ENCODE data around the gene SLC12A3. TPM values are rescaled to one million over a fixed set of nuclear protein-coding genes. Genes with fewer than 3 reads are reported as not detected.

SLC12A3 gene
- total and polyA plus RNA-seq, 2 of the 8 experiments (the other 6 are each of a cell fraction or from before 2014, with no cell fraction given) = not detected

DNA sequence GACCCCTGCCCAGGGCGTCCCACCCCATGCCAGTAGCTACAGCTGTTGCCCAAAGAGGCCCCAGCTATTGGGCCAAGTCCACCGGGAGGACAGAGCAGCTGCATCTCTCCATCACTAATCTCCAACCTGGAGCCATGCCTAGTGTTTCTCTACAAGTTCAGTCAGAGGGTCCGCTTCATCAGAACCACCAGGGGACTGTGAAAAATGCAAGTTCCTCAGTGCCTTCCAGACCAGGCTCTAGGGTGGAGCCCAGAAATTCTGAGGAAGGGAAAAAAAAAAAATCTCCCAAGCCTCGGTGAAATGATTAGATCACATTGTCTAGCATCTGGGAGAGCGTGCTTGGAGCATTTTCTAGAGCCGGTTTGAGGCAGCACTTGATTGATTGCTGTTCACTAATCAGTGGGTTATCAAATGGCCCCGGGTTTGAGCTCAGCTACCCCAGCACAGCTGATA, 44.5 kb downstream of the SLC12A3 start:
- Histone ChIP-seq H3K79me2 (ENCODE audit: control insufficient read depth in 1 of 2, insufficient read depth in 2 of 2, low read length in 2 of 2) (no peaks in the 10 kb centered on the region), H3K14ac (ENCODE audit: insufficient read length) (no peak overlapping the region), H3K18ac (ENCODE audit: extremely low read depth, low read length) (no peak overlapping the region), H3K27ac (ENCODE audit: low read depth, low read length) (no peak overlapping the region), H3K23ac (ENCODE audit: insufficient read length) (no peak overlapping the region), H3K27me3 (replicated peaks in 1 of 4; ENCODE audit: control insufficient read depth in 3 of 4, extremely low read depth in 1 of 4, insufficient read depth in 3 of 4, low read length in 3 of 4) (no peaks in the 10 kb centered on the region; a peak in 1 of 7 replicates), H2BK20ac (ENCODE audit: low read length) (peak overlapping the region; percentile 80; the same call in 1 of the 2 replicates), H3K36me3 (ENCODE audit: control insufficient read depth in 2 of 4, insufficient read depth in 4 of 4, low read length in 3 of 4) (no peaks in the 10 kb centered on the region), H3K56ac (replicated peaks; ENCODE audit: insufficient read length, low read depth, low read length) (no peak overlapping the region), H4K8ac (ENCODE audit: extremely low read depth, insufficient read depth, low read length) (no peak overlapping the region), H3K9me3 (ENCODE audit: insufficient read depth in 2 of 2, low read depth in 1 of 2, low read length in 1 of 2) (no peaks in the 10 kb centered on the region), H2BK12ac (ENCODE audit: low read depth, low read length) (0 out of 2 replicates have a peak overlapping the region, but pooled peaks have one; percentile 23), H3K9ac (replicated peaks in 1 of 4; ENCODE audit: extremely low read depth in 1 of 4, low read depth in 3 of 4, low read length in 3 of 4) (no peak overlapping the region), H3K4ac (replicated peaks; ENCODE audit: insufficient read length, low read depth, low read length) (no peak overlapping the region), H3K4me3 (ENCODE audit: extremely low read depth in 1 of 4, insufficient read depth in 2 of 4, low read depth in 3 of 4, low read length in 4 of 4) (no peak overlapping the region), H2BK15ac (ENCODE audit: low read length) (no peak overlapping the region), H4K91ac (replicated peaks; ENCODE audit: insufficient read length, low read length) (no peak overlapping the region), H3K23me2 (ENCODE audit: low read depth, low read length) (no peaks in the 10 kb centered on the region), H3K4me1 (replicated peaks in 1 of 4; ENCODE audit: control insufficient read depth in 3 of 4, insufficient read depth in 4 of 4, low read length in 3 of 4) (peaks cover 0 to 14% (median under 1%) of the 10 kb centered on the region in 4 experiments; a peak in 3 of 7 replicates), H3K79me1 (ENCODE audit: low read depth, low read length) (no peaks in the 10 kb centered on the region), H2BK5ac (ENCODE audit: low read depth, low read length) (no peak overlapping the region), H3K4me2 (ENCODE audit: insufficient read depth in 1 of 2, low read depth in 2 of 2, low read length in 2 of 2) (no peak overlapping the region), H4K5ac (ENCODE audit: insufficient read length, low read depth, low read length) (no peak overlapping the region), H4K20me1 (replicated peaks in 1 of 2; ENCODE audit: control insufficient read depth in 1 of 2, insufficient read depth in 2 of 2, low read length in 2 of 2) (no peaks in the 10 kb centered on the region), H2BK120ac (replicated peaks; ENCODE audit: low read depth, low read length) (no peak overlapping the region), H2AK5ac (ENCODE audit: low read depth, low read length) (no peak overlapping the region), H2AFZ (ENCODE audit: low read length) (no peak overlapping the region)
- TF ChIP-seq RBBP5 (IDR thresholded peaks at IDR 0.05; ENCODE audit: borderline replicate concordance, low read depth, low read length) = no peak
- TF ChIP-seq, protein P1, sequence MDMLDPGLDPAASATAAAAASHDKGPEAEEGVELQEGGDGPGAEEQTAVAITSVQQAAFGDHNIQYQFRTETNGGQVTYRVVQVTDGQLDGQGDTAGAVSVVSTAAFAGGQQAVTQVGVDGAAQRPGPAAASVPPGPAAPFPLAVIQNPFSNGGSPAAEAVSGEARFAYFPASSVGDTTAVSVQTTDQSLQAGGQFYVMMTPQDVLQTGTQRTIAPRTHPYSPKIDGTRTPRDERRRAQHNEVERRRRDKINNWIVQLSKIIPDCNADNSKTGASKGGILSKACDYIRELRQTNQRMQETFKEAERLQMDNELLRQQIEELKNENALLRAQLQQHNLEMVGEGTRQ (IDR thresholded peaks at IDR 0.05; ENCODE audit: low read length) = no peak
- no peak for TF ChIP-seq HDAC6 (IDR thresholded peaks at IDR 0.05; ENCODE audit: low read depth, low read length)
- TF ChIP-seq RAD21 (IDR thresholded peaks at IDR 0.05 in 1 of 2, conservative IDR thresholded peaks at IDR 0.05 in 1 of 2; ENCODE audit: low read depth in 2 of 2, low read length in 2 of 2) = no peak
- POLR2A ChIA-PET (ENCODE audit: partially characterized antibody) = interaction anchor here (0.6 to 3.4 kb wide), 4 partner anchors 8 to 382 kb away, joined by 3 to 13 read pairs (median 4); partner anchors contain the start of gene HERPUD1
- WGBS, 2 experiments (ENCODE audit: extremely low coverage in 1 of 2, insufficient coverage in 1 of 2, insufficient read length in 1 of 2, insufficient replicate concordance in 2 of 2, low coverage in 1 of 2, low lambda C conversion rate in 2 of 2, missing lambda C conversion rate in 1 of 2) = 93% methylated on average over 7 of the region's 7 CpGs; no CpG with 5 or more reads in 1 of the 2 experiments
- CTCF ChIA-PET (ENCODE audit: partially characterized antibody) = no interaction called here
- no peak for FAIRE-seq
- no peak for DNase-seq (ENCODE audit: low read depth in 1 of 2, low spot score in 2 of 2)

All from H1 (cell line).